DND-41 (cell line): ENCODE results near the gene AKT3.

ENCODE experiments used
- ATAC-seq: fragments of 200-7000 bp; cut with Tn5 transposase; 3 replicates; pipeline ENCODE4 v1.9.1; 2021; ENCODE audit warnings: low read depth; ENCODE audit not compliant: insufficient read depth
- DNase-seq: peaks from one replicate; pipeline ENCODE4 v3.0.0-alpha.2; 2020
- H2AFZ ChIP-seq: 2 replicates; pipeline ENCODE4 v1.6.0; 2012; ENCODE audit warnings: low read depth, low read length
- H3K27ac ChIP-seq: 2 replicates; pipeline ENCODE4 v1.5.1; 2012; ENCODE audit warnings: low read length, inconsistent platforms
- H3K27me3 ChIP-seq: fragments of 200-600 bp; sonication (generic); 2 replicates; pipeline ENCODE4 v1.6.0; 2012; ENCODE audit warnings: low read length, mild to moderate bottlenecking, inconsistent platforms; ENCODE audit not compliant: insufficient read depth, poor library complexity
- H3K36me3 ChIP-seq: 2 replicates; pipeline ENCODE4 v1.5.1; 2012; ENCODE audit warnings: low read length, inconsistent platforms; ENCODE audit not compliant: insufficient read depth
- H3K4me1 ChIP-seq: 2 replicates; pipeline ENCODE4 v1.5.1; 2012; ENCODE audit warnings: mild to moderate bottlenecking, low read length; ENCODE audit not compliant: insufficient read depth
- H3K4me2 ChIP-seq: 2 replicates; pipeline ENCODE4 v1.6.0; 2012; ENCODE audit warnings: mild to moderate bottlenecking, moderate library complexity, low read length, inconsistent platforms; ENCODE audit not compliant: insufficient read depth
- H3K4me3 ChIP-seq, 2 experiments: fragments of 200-600 bp in 1 of 2; shearing (Covaris generic) in 1 of 2; 2 replicates each; pipeline ENCODE4 v1.5.1; 2012 to 2016; ENCODE audit warnings: inconsistent platforms in 2 of 2, low read length in 2 of 2, mild to moderate bottlenecking in 2 of 2, low read depth in 1 of 2, moderate library complexity in 1 of 2
- H3K79me2 ChIP-seq: 2 replicates; pipeline ENCODE4 v1.6.0; 2012; ENCODE audit warnings: low read length, inconsistent platforms; ENCODE audit not compliant: insufficient read depth
- H3K9ac ChIP-seq: 2 replicates; pipeline ENCODE4 v1.6.0; 2012; ENCODE audit warnings: low read depth, mild to moderate bottlenecking, inconsistent platforms, low read length, moderate library complexity
- H3K9me3 ChIP-seq: 2 replicates; pipeline ENCODE4 v1.5.1; 2012; ENCODE audit warnings: low read length, moderate library complexity, mild to moderate bottlenecking, inconsistent platforms; ENCODE audit not compliant: insufficient read depth, severe bottlenecking
- H4K20me1 ChIP-seq: 2 replicates; pipeline ENCODE4 v1.6.0; 2012; ENCODE audit warnings: low read length; ENCODE audit not compliant: insufficient read depth
- EZH2 ChIP-seq: IDR thresholded peaks from 3 replicates; pipeline ENCODE4 v1.6.1; 2012; ENCODE audit warnings: borderline replicate concordance, low read depth, mild to moderate bottlenecking, moderate library complexity, low read length, inconsistent platforms; ENCODE audit not compliant: severe bottlenecking
- TF ChIP-seq, protein P1 (sequence below): IDR thresholded peaks from 2 replicates; pipeline ENCODE4 v1.5.1; 2012; ENCODE audit warnings: borderline replicate concordance, low read length, moderate library complexity, mild to moderate bottlenecking; ENCODE audit not compliant: poor library complexity, severe bottlenecking; ENCODE audit errors: extremely low read depth

Gene AKT3

DNA sequence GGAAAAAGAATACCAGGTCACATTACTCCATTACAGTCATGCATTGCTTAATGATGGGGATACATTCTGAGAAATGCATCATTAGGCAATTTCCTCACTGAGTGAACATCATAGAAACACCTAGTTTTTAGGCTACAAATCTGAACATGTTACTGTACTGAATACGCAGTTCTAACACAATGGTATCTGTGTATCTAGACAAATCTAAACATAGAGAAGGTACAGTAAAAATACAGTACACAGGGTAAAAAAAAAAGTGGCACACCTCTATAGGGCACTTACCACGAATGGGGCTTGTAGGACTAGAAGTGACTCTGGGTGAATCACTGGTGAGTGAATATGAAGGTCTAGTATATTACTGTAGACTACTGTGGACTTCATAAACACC is 115.7 kb downstream of the AKT3 start:
- Histone ChIP-seq H3K27ac (no peak overlapping the region), H3K4me2 (no peak overlapping the region), H3K9ac (no peak overlapping the region), H3K4me3 (no peak overlapping the region), H3K36me3 (peaks cover 16% of the 10 kb centered on the region), H2AFZ (no peak overlapping the region), H3K27me3 (no peaks in the 10 kb centered on the region), H3K79me2 (peaks cover 4% of the 10 kb centered on the region; the same call in 1 of the 2 replicates), H4K20me1 (no peaks in the 10 kb centered on the region), H3K9me3 (no peaks in the 10 kb centered on the region), H3K4me1 (no peaks in the 10 kb centered on the region)
- DNase-seq, result no peak
- no peak for TF ChIP-seq EZH2
- TF ChIP-seq, protein P1, sequence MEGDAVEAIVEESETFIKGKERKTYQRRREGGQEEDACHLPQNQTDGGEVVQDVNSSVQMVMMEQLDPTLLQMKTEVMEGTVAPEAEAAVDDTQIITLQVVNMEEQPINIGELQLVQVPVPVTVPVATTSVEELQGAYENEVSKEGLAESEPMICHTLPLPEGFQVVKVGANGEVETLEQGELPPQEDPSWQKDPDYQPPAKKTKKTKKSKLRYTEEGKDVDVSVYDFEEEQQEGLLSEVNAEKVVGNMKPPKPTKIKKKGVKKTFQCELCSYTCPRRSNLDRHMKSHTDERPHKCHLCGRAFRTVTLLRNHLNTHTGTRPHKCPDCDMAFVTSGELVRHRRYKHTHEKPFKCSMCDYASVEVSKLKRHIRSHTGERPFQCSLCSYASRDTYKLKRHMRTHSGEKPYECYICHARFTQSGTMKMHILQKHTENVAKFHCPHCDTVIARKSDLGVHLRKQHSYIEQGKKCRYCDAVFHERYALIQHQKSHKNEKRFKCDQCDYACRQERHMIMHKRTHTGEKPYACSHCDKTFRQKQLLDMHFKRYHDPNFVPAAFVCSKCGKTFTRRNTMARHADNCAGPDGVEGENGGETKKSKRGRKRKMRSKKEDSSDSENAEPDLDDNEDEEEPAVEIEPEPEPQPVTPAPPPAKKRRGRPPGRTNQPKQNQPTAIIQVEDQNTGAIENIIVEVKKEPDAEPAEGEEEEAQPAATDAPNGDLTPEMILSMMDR, result no peak
- ATAC-seq, result no peak

DNA sequence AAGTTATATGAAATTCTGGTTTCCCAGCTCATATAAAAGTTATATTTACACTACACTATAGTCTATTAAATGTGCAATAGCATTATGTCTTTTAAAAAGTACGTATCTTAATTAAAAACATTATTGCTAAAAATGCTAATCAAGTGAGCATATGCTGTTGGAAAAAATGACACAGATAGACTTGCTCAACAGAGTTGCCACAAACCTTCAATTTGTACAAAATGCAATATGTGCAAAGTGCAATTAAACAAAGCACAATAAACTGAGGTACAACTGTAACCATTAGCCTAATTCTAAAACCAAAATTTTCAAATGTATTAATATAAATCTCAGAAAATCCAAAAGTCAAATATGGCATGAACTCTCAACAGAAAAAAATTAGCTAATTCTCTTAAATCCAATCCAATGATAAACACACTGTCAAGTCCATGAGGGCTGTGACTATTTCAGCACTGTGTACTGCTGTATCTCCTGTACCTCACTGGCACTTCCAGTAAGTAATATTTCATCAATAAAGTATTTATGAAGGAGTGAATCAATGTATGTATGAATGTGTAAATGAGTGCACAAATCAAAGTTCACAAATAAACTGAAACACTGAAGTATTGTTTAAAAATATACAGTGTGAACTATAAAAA is 116.3 kb downstream of the AKT3 start:
- Histone ChIP-seq H3K27me3 (no peaks in the 10 kb centered on the region), H3K9ac (no peak overlapping the region), H3K9me3 (no peaks in the 10 kb centered on the region), H3K36me3 (peaks cover 16% of the 10 kb centered on the region), H3K4me1 (no peaks in the 10 kb centered on the region), H3K4me2 (no peak overlapping the region), H4K20me1 (no peaks in the 10 kb centered on the region), H3K27ac (no peak overlapping the region), H3K79me2 (peaks cover 4% of the 10 kb centered on the region; the same call in 1 of the 2 replicates), H2AFZ (no peak overlapping the region), H3K4me3 (no peak overlapping the region)
- DNase-seq (no peak), ATAC-seq (no peak)
- TF ChIP-seq, protein P1, result no peak
- no peak for TF ChIP-seq EZH2

DNA sequence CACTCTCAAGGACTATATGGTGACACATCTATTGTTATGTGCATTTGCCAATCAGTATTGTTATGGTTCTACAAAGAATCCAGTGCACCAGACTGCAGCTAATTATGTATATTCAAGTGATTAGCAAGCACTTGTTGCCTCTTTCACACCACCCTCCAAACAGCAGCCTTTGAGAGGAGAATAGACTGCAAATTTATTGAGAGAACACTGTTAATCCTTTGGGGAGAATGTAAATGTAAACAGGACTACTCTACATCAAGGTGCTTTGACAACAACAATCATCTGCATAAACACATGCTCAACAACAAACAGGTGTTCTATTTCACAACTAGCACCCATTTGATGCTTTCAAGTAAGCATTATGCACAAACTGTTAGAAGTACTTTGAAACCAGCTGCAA is 117.4 kb downstream of the AKT3 start:
- no peak overlapping the region for H3K4me2 ChIP-seq
- no peak overlapping the region for H3K9ac ChIP-seq
- H3K9me3 ChIP-seq, result no peaks in the 10 kb centered on the region
- no peaks in the 10 kb centered on the region for H3K27me3 ChIP-seq
- ATAC-seq (no peak), DNase-seq (no peak)
- H2AFZ ChIP-seq, result no peak overlapping the region
- H3K27ac ChIP-seq, result no peak overlapping the region
- no peak overlapping the region for H3K4me3 ChIP-seq
- H4K20me1 ChIP-seq, result no peaks in the 10 kb centered on the region
- TF ChIP-seq EZH2, result no peak
- TF ChIP-seq, protein P1, result no peak
- H3K36me3 ChIP-seq, result peaks cover 16% of the 10 kb centered on the region
- H3K79me2 ChIP-seq, result peaks cover 4% of the 10 kb centered on the region; the same call in 1 of the 2 replicates
- no peaks in the 10 kb centered on the region for H3K4me1 ChIP-seq
